Renal pelvis (tissue), 4 donors: ENCODE measurements around the gene ID4. TPM values are rescaled to one million over a fixed set of nuclear protein-coding genes. Genes with fewer than 3 reads are reported as not detected.
"Not testable (repeated sequence)": the region's sequence is repeated elsewhere in the genome, so short reads cannot be mapped to it uniquely, and the experiment has no call there.

ENCODE experiments used
- DNase-seq: peaks from one replicate; pipeline ENCODE4 v3.0.0-alpha.2; 2013
- polyA plus RNA-seq, 3 donors: library from polyadenylated mRNA; unstranded; fragments of 120-200 nt; gene quantifications; one replicate each; pipeline ENCODE4 v1.2.1, GENCODE V29; 2013; ENCODE audit not compliant: insufficient read length in 3 of 3

Gene ID4
- polyA plus RNA-seq, 3 donors = 125 to 147 (median 133) TPM

GRCh38 chr6:19852090-19852457, 14.9 kb downstream of the ID4 start:
- no peak for DNase-seq

DNA sequence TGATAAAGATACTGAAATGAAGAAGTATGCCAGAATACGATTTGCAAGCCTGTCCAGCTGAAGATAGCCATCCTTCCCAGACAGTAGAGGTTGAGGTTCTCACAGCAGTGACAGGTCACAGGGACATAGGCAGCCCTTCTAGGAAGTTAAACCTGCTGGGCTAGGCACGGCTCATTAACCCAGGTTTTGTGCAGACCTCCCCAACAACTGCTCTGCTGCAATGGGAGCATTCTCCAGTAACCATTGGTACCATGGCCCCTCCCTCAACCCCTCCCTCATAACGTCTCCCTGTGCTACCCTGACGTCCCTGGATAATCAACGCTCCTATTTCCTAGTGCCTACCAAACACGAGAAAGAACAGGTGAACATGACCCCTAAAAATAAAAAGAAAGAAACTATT, 15.8 kb downstream of the ID4 start:
- no peak for DNase-seq

DNA sequence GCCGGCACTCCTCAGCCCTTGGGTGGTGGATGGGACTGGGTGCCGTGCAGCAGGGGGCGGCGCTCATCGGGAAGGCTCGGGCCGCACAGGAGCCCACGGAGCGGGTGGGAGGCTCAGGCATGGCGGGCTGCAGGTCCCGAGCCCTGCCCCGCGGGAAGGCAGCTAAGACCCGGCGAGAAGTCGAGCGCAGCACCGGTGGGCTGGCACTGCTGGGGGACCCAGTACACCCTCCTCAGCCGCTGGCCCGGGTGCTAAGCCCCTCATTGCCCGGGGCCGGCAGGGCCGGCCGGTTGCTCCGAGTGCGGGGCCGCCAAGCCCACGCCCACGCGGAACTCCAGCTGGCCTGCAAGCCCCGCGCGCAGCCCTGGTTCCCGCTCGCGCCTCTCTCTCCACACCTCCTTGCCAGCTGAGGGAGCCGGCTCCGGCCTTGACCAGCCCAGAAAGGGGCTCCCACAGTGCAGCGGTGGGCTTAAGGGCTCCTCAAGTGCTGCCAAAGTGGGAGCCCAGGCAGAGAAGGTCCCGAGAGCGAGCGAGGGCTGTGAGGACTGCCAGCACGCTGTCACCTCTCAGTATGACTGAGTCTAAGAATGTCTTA, 17.3 kb downstream of the ID4 start:
- not testable (repeated sequence) for DNase-seq

GRCh38 chr6:19855536-19855935, 18.4 kb downstream of the ID4 start:
- no peak for DNase-seq

DNA sequence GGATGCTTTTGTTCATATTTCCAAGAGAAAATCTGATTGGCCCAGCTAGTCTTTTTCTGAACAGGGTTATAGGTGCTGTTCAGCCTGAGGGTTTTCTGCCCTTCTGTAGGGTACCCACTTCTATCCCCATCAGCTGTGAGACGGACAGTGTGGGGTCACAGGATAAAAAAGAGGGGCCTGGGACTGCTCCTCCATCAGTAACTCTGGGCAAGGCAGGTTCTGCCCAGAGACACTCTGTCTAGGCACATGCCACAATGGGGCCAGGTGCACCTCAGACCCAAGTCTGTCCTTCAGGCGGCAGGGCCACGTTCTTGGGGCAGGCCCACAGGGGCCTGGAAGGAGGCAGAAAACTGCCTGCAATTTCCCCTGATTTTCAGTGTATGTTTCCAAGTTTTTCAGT, 20.0 kb downstream of the ID4 start:
- DNase-seq = no peak

DNA sequence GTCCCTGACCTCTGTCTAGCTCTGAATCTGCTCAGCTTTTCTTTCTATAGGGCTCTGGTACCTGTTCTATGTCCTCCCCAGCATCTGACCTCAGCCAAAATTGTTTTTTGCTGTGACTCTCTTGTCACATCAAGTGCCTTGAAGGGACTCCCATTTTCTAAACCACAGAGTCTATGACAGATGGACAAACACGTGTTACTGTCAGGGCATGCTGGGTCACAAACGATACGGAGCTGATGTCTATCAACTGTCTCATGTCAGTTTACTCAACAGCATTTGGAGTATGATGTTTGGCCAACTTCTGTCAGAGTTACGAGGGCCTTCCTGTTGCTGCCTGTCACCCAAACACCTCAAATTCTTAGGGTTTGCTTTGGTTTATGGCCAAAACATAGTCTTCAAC, 20.5 kb downstream of the ID4 start:
- no peak for DNase-seq

DNA sequence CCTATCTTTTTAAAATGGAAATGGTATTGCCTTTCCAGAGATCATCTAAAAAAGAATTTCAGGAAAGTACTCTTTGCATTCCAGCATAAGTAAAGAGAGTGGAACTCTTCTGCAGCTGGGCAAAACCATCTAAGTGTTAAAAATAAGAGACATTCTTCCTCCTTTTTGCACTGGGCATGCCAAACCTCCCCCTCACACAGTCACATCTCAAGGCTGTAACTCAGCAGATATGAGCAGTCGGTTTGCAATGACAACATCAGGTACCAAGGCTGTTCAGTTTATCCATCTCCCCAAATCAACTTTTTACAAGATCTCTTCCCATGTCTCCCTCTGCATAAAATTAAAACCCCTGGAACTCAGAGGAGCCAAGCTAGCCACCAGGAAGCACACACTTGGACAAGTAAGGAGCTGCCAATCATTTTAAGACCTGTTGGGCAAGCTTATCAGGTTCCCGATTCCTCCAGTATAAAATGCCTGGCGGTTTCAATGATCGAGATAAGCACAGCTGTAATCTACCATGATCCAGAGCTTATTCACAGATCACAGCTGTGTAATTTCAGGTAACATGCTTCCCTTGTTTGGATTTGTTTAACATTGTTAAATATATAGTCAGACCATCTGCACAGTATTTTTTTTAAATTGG, 23.2 kb downstream of the ID4 start:
- no peak for DNase-seq

GRCh38 chr6:19864285-19864684, 27.1 kb downstream of the ID4 start:
- no peak for DNase-seq

DNA sequence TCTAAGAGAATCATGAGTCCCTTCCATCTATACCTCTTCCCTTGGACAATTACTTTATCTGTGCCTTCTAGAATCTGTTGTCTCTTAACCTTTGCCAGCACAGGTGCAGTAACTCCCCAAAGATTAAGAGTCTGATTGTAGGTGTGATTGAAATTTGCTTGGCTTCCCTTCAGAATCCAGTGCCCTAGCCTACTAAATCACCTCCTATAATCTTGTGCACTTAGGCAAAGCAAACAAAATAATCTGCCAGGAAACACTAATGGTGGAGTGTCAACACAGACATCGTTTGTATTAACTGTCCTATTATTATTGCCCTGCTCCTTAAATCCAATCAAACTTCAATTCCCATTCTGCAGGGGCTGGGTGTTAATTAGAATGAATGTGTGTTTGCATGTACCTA, 28.0 kb downstream of the ID4 start:
- DNase-seq = no peak

DNA sequence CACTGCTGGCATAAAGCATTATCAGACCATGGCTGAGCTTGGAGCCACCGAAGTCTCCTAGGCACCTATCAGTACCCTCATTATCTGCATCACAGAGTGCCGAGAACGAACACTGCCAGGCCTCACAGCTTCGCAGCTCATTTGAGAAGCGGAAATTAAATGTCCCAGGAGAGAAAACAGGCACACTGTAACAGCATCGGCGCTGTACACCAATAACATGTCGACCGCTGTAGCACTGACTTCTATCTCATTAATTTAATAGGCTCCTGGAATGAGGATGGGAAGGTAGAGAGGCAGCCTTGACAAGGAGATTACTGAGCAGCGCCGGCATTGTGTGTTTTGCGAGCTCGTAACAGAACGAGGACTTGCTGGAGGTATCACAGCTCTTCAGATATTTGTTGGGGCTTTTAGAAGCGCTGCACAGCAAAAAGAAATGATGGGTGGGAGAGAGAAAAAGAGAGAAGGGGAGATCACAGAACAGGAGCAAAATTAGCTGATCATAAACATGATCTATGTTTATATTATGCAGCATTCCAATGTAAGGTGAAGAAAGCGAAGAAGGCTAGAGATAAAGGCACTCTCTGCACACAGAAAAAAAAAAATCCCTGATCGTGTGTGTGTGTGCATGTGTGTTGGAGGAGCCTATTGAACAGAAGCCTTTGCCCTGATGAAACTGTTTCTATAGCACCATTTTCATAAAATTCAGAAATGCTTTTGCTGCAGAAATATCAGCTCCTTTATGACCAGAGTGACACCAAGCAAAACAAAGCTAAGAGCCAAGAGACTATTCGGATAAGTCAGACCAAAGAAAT, 29.2 kb downstream of the ID4 start:
- no peak for DNase-seq

GRCh38 chr6:19866985-19867627, 29.9 kb downstream of the ID4 start:
- no peak for DNase-seq

DNA sequence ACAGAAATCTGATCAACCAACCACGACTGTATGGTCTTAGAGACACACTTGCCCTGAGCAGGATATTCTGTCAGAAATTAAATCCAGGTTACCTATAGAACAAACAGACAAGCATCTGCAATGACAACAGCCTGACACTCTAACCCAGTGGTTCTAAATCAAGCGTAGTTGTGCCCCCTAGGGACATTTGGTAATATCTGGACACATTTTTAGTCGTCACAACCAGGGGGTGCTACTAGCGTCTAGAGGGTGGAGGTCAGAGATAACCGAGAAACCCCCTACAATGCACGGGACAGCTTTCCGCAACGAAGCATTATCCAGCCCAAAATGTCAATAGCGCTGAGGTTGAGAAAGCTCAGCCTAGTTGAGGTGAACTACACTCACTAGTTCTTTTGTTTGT, 32.3 kb downstream of the ID4 start:
- no peak for DNase-seq

DNA sequence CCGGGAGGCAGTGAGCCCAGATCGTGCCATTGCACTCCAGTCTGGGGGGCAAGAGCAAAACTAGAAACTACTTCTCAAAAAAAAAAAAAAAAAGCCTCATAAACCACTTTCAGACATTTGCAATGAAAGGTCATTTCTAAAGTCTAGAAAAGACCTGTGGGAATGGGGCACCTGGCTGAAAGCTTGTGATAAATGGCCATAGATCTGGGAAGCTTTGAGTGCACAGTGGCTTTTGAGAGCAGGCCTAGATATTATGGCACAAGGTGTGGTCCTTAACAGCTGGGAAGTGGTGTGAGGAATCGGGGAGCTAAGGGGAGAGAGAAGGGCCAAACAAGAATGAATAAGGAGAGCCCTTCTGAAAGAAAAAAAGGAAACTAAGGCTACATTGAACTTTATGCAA, 33.2 kb downstream of the ID4 start:
- DNase-seq = no peak

- DNase-seq = no peak
These were observed 35.9 kb downstream of the ID4 start for GRCh38 chr6:19873031-19873430.

GRCh38 chr6:19876672-19877071, 39.5 kb downstream of the ID4 start:
- no peak for DNase-seq

DNA sequence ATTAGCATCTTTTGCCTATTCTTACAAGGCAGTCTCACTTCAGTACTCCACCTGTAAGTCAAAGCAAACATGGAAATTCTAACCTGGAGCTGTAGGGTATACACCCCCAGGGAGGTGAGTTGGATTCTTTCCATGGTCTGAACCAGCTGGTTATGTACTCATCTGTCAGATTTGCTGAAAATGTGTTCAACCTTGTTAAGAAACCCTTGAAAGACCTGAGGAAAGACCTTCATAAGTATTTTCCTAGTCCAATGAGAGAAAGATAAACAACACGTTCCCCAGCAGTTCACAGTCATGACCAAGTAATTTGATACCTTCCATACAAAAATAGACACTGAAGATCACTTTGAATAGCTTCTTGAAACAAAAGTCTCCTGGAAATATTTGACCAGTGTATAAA, 42.5 kb downstream of the ID4 start:
- DNase-seq = no peak

DNA sequence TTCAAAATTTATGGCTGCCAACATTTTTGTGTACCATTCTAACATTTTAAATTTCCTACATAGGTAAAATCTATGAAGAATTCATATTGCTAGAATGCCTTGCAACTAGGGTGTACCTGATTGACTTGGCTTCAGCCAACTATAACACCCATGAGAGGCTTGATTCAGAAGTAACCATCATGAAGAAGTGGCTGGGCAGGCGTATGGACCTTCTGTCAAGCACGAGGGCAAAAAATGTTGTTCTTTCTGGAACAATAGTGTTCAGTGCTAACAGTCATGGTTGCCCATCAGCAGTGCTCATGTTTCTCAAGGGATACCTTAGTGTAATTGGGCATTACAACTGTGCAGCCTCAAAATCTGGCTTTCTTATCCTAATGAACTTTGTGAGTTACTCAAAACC, 42.9 kb downstream of the ID4 start:
- DNase-seq = no peak

GRCh38 chr6:19891451-19891850, 54.3 kb downstream of the ID4 start:
- peak; percentile 58 for DNase-seq
